H9 (cell line): Measurements from ENCODE around the gene ABHD15. TPM values are rescaled to one million over a fixed set of nuclear protein-coding genes. Genes with fewer than 3 reads are reported as not detected.

Experiments used
- DNase-seq: peaks from one replicate; pipeline ENCODE4 v3.0.0-alpha.2; 2017
- H2AFZ ChIP-seq: one replicate; pipeline ENCODE4 v1.6.1; 2013; ENCODE audit warnings: mild to moderate bottlenecking, low read length, control low read depth, moderate library complexity
- H2AK5ac ChIP-seq: 2 replicates; pipeline ENCODE4 v1.6.1; 2013; ENCODE audit warnings: low read length, control low read depth, mixed read lengths; ENCODE audit not compliant: insufficient read length
- H2BK120ac ChIP-seq: one replicate; pipeline ENCODE4 v1.6.1; 2013; ENCODE audit warnings: low read depth, mild to moderate bottlenecking, low read length, control low read depth, inconsistent platforms; ENCODE audit not compliant: poor library complexity, severe bottlenecking
- H2BK12ac ChIP-seq: 2 replicates; pipeline ENCODE4 v1.6.1; 2013; ENCODE audit warnings: low read length, control low read depth, mixed read lengths, low read depth; ENCODE audit not compliant: insufficient read length
- H2BK15ac ChIP-seq: 2 replicates; pipeline ENCODE4 v1.6.1; 2013; ENCODE audit warnings: low read depth, low read length, control low read depth
- H2BK20ac ChIP-seq: one replicate; pipeline ENCODE4 v1.6.1; 2013; ENCODE audit warnings: low read depth, mild to moderate bottlenecking, low read length, control low read depth, inconsistent platforms; ENCODE audit not compliant: poor library complexity, severe bottlenecking
- H2BK5ac ChIP-seq: 2 replicates; pipeline ENCODE4 v1.6.1; 2013; ENCODE audit warnings: low read length, control low read depth, mixed read lengths; ENCODE audit not compliant: insufficient read length
- H3K14ac ChIP-seq: 2 replicates; pipeline ENCODE4 v1.6.1; 2013; ENCODE audit warnings: low read length, control low read depth; ENCODE audit not compliant: insufficient read depth
- H3K18ac ChIP-seq: 2 replicates; pipeline ENCODE4 v1.6.1; 2013; ENCODE audit warnings: low read depth, mild to moderate bottlenecking, mixed read lengths, low read length, control low read depth; ENCODE audit not compliant: insufficient read length
- H3K23ac ChIP-seq: 2 replicates; pipeline ENCODE4 v1.6.1; 2013; ENCODE audit warnings: low read length, control low read depth, mixed read lengths, low read depth; ENCODE audit not compliant: insufficient read length
- H3K23me2 ChIP-seq: 2 replicates; pipeline ENCODE4 v1.6.1; 2013; ENCODE audit warnings: low read depth, mild to moderate bottlenecking, mixed read lengths, low read length, control low read depth; ENCODE audit not compliant: insufficient read length, poor library complexity, severe bottlenecking
- H3K27ac ChIP-seq: 2 replicates; pipeline ENCODE4 v1.5.1; 2013; ENCODE audit warnings: low read length, control low read depth, mixed read lengths, low read depth; ENCODE audit not compliant: insufficient read length
- H3K27me3 ChIP-seq: 2 replicates; pipeline ENCODE4 v1.6.1; 2013; ENCODE audit warnings: low read length, control low read depth, inconsistent platforms; ENCODE audit not compliant: insufficient read depth
- H3K4ac ChIP-seq: 2 replicates; pipeline ENCODE4 v1.6.1; 2013; ENCODE audit warnings: low read depth, mild to moderate bottlenecking, control low read depth, inconsistent platforms, low read length, moderate library complexity
- H3K4me1 ChIP-seq: 2 replicates; pipeline ENCODE4 v1.6.1; 2013; ENCODE audit warnings: low read length, control low read depth, inconsistent platforms; ENCODE audit not compliant: insufficient read depth
- H3K4me2 ChIP-seq: 2 replicates; pipeline ENCODE4 v1.6.1; 2013; ENCODE audit warnings: low read length, control low read depth, mixed read lengths; ENCODE audit not compliant: insufficient read length, insufficient read depth
- H3K56ac ChIP-seq: 2 replicates; pipeline ENCODE4 v1.6.1; 2013; ENCODE audit warnings: low read depth, mild to moderate bottlenecking, mixed read lengths, low read length, control low read depth; ENCODE audit not compliant: insufficient read length
- H3K79me1 ChIP-seq: 2 replicates; pipeline ENCODE4 v1.6.1; 2013; ENCODE audit warnings: low read depth, mild to moderate bottlenecking, moderate library complexity, low read length, control low read depth, inconsistent platforms; ENCODE audit not compliant: insufficient read depth, poor library complexity, severe bottlenecking
- H3K79me2 ChIP-seq: 2 replicates; pipeline ENCODE4 v1.6.1; 2013; ENCODE audit warnings: low read length, control low read depth, inconsistent platforms; ENCODE audit not compliant: insufficient read depth
- H3K9ac ChIP-seq: 2 replicates; pipeline ENCODE4 v1.6.1; 2013; ENCODE audit warnings: low read length, control low read depth, mixed read lengths; ENCODE audit not compliant: insufficient read length; ENCODE audit errors: extremely low read depth
- H3K9me3 ChIP-seq: one replicate; pipeline ENCODE4 v1.6.1; 2013; ENCODE audit warnings: low read depth, low read length, inconsistent platforms; ENCODE audit not compliant: control insufficient read depth
- H3T11ph ChIP-seq: one replicate; pipeline ENCODE4 v1.6.1; 2013; ENCODE audit warnings: mild to moderate bottlenecking, low read length, control low read depth, inconsistent platforms
- H4K20me1 ChIP-seq: one replicate; pipeline ENCODE4 v1.6.1; 2013; ENCODE audit not compliant: control insufficient read depth, insufficient read length, insufficient read depth
- H4K5ac ChIP-seq: 2 replicates; pipeline ENCODE4 v1.6.1; 2013; ENCODE audit warnings: low read depth, mild to moderate bottlenecking, mixed read lengths, low read length, control low read depth; ENCODE audit not compliant: insufficient read length
- H4K8ac ChIP-seq: replicated peaks from 2 replicates; pipeline ENCODE4 v1.6.1; 2013; ENCODE audit warnings: low read length, control low read depth, mixed read lengths, low read depth; ENCODE audit not compliant: insufficient read length
- H4K91ac ChIP-seq: 2 replicates; pipeline ENCODE4 v1.6.1; 2013; ENCODE audit warnings: low read depth, mild to moderate bottlenecking, moderate library complexity, mixed read lengths, low read length, control low read depth; ENCODE audit not compliant: insufficient read length
- H3K27ac Mint-ChIP-seq, 3 experiments: 2 replicates in 2 of 3; 3 replicates in 1 of 3; pipeline ENCODE4 v1.8.0; 2020 to 2021; ENCODE audit warnings: mixed read lengths in 3 of 3, mild to moderate bottlenecking in 1 of 3, moderate library complexity in 1 of 3
- H3K27me3 Mint-ChIP-seq: 2 replicates; pipeline ENCODE4 v1.8.0; 2021; ENCODE audit warnings: low read depth, mild to moderate bottlenecking, moderate library complexity, mixed read lengths
- H3K36me3 Mint-ChIP-seq, 3 experiments: 2 replicates in 2 of 3; 3 replicates in 1 of 3; pipeline ENCODE4 v1.8.0; 2020 to 2021; ENCODE audit warnings: low read depth in 3 of 3, mixed read lengths in 3 of 3; ENCODE audit not compliant: insufficient read depth in 1 of 3
- H3K4me1 Mint-ChIP-seq, 2 experiments: 2 replicates each; pipeline ENCODE4 v1.8.0; 2020; ENCODE audit warnings: mixed read lengths in 2 of 2
- H3K4me3 Mint-ChIP-seq, 2 experiments: 2 replicates in 1 of 2; 3 replicates in 1 of 2; pipeline ENCODE4 v1.8.0; 2020 to 2021; ENCODE audit warnings: mild to moderate bottlenecking in 2 of 2, mixed read lengths in 2 of 2, moderate library complexity in 1 of 2
- H3K9me3 Mint-ChIP-seq, 2 experiments: 2 replicates in 1 of 2; 3 replicates in 1 of 2; pipeline ENCODE4 v1.8.0; 2020; ENCODE audit warnings: mild to moderate bottlenecking in 2 of 2, mixed read lengths in 2 of 2, moderate library complexity in 1 of 2
- WGBS: extraction: QIAGEN DNeasy Blood & Tissue Kit; methylation state at CpG from one replicate; pipeline ENCODE4 v1.1.7; 2013; ENCODE audit warnings: missing lambda C conversion rate, low lambda C conversion rate, mixed read lengths; ENCODE audit not compliant: insufficient read length; ENCODE audit errors: extremely low coverage; 5-methylcytosine and 5-hydroxymethylcytosine counted together
- total RNA-seq: library from RNA; stranded (reverse); gene quantifications from 2 replicates; pipeline ENCODE4 v1.2.1, GENCODE V29; 2021
- TF ChIP-seq, protein P1 (sequence below): fragments of 200-600 bp; sonication (generic); conservative IDR thresholded peaks from 3 replicates; pipeline ENCODE4 v1.8.0; 2021; ENCODE audit warnings: antibody characterized with exemption, mild to moderate bottlenecking

Gene ABHD15
- total RNA-seq, 1 experiment from 2014 or later: 2.5 TPM

DNA sequence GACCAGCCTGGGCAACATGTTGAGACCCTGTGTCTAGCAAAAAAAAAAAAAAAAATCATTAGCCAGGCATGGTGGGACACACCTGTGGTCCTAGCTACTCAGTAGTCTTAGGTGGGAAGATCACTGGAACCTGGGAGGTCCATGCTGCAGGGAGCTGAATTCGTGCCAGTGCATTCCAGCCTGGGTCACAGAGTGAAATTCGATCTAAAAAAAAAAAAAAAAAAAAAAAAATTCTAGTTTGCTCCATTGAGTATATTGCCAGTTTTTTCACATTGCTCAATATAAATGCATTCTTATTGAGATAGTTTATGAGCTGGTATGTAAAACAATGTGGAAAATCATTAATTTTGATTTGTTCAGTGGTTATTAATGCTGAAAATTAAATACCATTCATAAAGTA is 52.0 kb downstream of the ABHD15 start:
- H2BK15ac ChIP-seq: no peak overlapping the region
- Mint-ChIP-seq H3K27ac (no peak overlapping the region), H3K4me1 (no peaks in the 10 kb centered on the region), H3K36me3 (peaks cover 31 to 76% (median 61%) of the 10 kb centered on the region in 3 experiments), H3K27me3 (no peaks in the 10 kb centered on the region), H3K4me3 (no peak overlapping the region), H3K9me3 (no peaks in the 10 kb centered on the region)
- H3K79me1 ChIP-seq: no peaks in the 10 kb centered on the region
- no peaks in the 10 kb centered on the region for H3K23me2 ChIP-seq
- no peak overlapping the region for H3T11ph ChIP-seq
- no peaks in the 10 kb centered on the region for H3K9me3 ChIP-seq
- TF ChIP-seq, protein P1, sequence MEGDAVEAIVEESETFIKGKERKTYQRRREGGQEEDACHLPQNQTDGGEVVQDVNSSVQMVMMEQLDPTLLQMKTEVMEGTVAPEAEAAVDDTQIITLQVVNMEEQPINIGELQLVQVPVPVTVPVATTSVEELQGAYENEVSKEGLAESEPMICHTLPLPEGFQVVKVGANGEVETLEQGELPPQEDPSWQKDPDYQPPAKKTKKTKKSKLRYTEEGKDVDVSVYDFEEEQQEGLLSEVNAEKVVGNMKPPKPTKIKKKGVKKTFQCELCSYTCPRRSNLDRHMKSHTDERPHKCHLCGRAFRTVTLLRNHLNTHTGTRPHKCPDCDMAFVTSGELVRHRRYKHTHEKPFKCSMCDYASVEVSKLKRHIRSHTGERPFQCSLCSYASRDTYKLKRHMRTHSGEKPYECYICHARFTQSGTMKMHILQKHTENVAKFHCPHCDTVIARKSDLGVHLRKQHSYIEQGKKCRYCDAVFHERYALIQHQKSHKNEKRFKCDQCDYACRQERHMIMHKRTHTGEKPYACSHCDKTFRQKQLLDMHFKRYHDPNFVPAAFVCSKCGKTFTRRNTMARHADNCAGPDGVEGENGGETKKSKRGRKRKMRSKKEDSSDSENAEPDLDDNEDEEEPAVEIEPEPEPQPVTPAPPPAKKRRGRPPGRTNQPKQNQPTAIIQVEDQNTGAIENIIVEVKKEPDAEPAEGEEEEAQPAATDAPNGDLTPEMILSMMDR: no peak
- H2BK5ac ChIP-seq: no peak overlapping the region
- WGBS: no CpG with 5 or more reads among the region's 2 CpGs
- no peak overlapping the region for H4K8ac ChIP-seq
- H3K27ac ChIP-seq: no peak overlapping the region
- no peak for DNase-seq
- H2BK120ac ChIP-seq: no peak overlapping the region
- no peak overlapping the region for H3K9ac ChIP-seq
- no peaks in the 10 kb centered on the region for H3K4me1 ChIP-seq
- H3K27me3 ChIP-seq: no peaks in the 10 kb centered on the region
- no peak overlapping the region for H3K14ac ChIP-seq
- no peak overlapping the region for H4K91ac ChIP-seq
- H4K20me1 ChIP-seq: no peaks in the 10 kb centered on the region
- no peaks in the 10 kb centered on the region for H3K79me2 ChIP-seq
- H3K18ac ChIP-seq: no peak overlapping the region
- no peak overlapping the region for H2BK20ac ChIP-seq
- no peak overlapping the region for H2AK5ac ChIP-seq
- H4K5ac ChIP-seq: no peak overlapping the region
- H3K4me2 ChIP-seq: no peak overlapping the region
- H2BK12ac ChIP-seq: no peak overlapping the region
- no peak overlapping the region for H2AFZ ChIP-seq
- H3K4ac ChIP-seq: no peak overlapping the region
- H3K56ac ChIP-seq: no peak overlapping the region
- H3K23ac ChIP-seq: no peak overlapping the region
